ENCODE measurements around the gene ADPRS. TPM values are rescaled to one million over a fixed set of nuclear protein-coding genes. Genes with fewer than 3 reads are reported as not detected.
A peak's percentile ranks its signal among the peaks of the same experiment; 100 is the strongest.

ADPRS gene
- polyA plus RNA-seq, 1 experiment: 46.4 TPM

- DNase-seq (ENCODE audit: low read depth): no peak
These were observed 4.1 kb upstream of the ADPRS start for GRCh38 chr1:36084497-36085115.

GRCh38 chr1:36085126-36085525 is 3.6 kb upstream of the ADPRS start:
- no peak overlapping the region for H3K4me3 ChIP-seq (ENCODE audit: low read depth, low read length)
- CTCF ChIA-PET: interaction anchor here (0.6 to 0.8 kb wide), 2 partner anchors 37 to 50 kb away, joined by 3 to 4 read pairs; no protein-coding TSS in a partner anchor
- no peak for DNase-seq (ENCODE audit: low read depth)
- no peaks in the 10 kb centered on the region for H3K36me3 ChIP-seq (ENCODE audit: control insufficient read depth, insufficient read depth, low read length)
- TF ChIP-seq CTCF (IDR thresholded peaks at IDR 0.05; ENCODE audit: insufficient read depth, low read depth, low read length): no peak
- H3K27me3 ChIP-seq (ENCODE audit: control insufficient read depth, insufficient read depth, low read length): no peaks in the 10 kb centered on the region
- POLR2A ChIA-PET: no interaction called here

More at GRCh38 chr1:36084497-36085115, 4.1 kb upstream of the ADPRS start:
- ChIA-PET CTCF (interaction anchor here (0.8 kb wide), 1 partner anchor 50 kb away, joined by 4 read pairs; no protein-coding TSS in a partner anchor), POLR2A (no interaction called here)
- Histone ChIP-seq H3K27me3 (ENCODE audit: control insufficient read depth, insufficient read depth, low read length) (no peaks in the 10 kb centered on the region), H3K4me3 (ENCODE audit: low read depth, low read length) (peak overlapping the region; percentile 44), H3K36me3 (ENCODE audit: control insufficient read depth, insufficient read depth, low read length) (no peaks in the 10 kb centered on the region)
- TF ChIP-seq CTCF (IDR thresholded peaks at IDR 0.05; ENCODE audit: insufficient read depth, low read depth, low read length): no peak

- Histone ChIP-seq H3K4me3 (ENCODE audit: low read depth, low read length) (no peak overlapping the region), H3K36me3 (ENCODE audit: control insufficient read depth, insufficient read depth, low read length) (no peaks in the 10 kb centered on the region; the same call in 1 of the 2 replicates), H3K27me3 (ENCODE audit: control insufficient read depth, insufficient read depth, low read length) (no peaks in the 10 kb centered on the region)
- ChIA-PET CTCF (interaction anchor here (0.6 to 1.3 kb wide), 2 partner anchors 37 to 257 kb away, joined by 3 read pairs; no protein-coding TSS in a partner anchor), POLR2A (no interaction called here)
- DNase-seq (ENCODE audit: low read depth): no peak
- TF ChIP-seq CTCF (IDR thresholded peaks at IDR 0.05; ENCODE audit: insufficient read depth, low read depth, low read length): no peak
These were observed 2.8 kb upstream of the ADPRS start for GRCh38 chr1:36085686-36086526.

GRCh38 chr1:36086529-36087232 is 2.0 kb upstream of the ADPRS start:
- DNase-seq (ENCODE audit: low read depth): no peak
- POLR2A ChIA-PET: no interaction called here
- H3K27me3 ChIP-seq (ENCODE audit: control insufficient read depth, insufficient read depth, low read length): no peaks in the 10 kb centered on the region
- no peak for TF ChIP-seq CTCF (IDR thresholded peaks at IDR 0.05; ENCODE audit: insufficient read depth, low read depth, low read length)
- no peak overlapping the region for H3K4me3 ChIP-seq (ENCODE audit: low read depth, low read length)
- peaks cover 1% of the 10 kb centered on the region for H3K36me3 ChIP-seq (ENCODE audit: control insufficient read depth, insufficient read depth, low read length)
- CTCF ChIA-PET: interaction anchor here (1.2 to 1.9 kb wide), 4 partner anchors 13 to 257 kb away, joined by 3 to 5 read pairs (median 4); partner anchors contain the start of gene AGO1

All from BJ (cell line).